GM18907 (cell line): Measurements from ENCODE around the gene AMIGO3.
"Not testable (repeated sequence)": the region's sequence is repeated elsewhere in the genome, so short reads cannot be mapped to it uniquely, and the experiment has no call there.

Source experiments
- ATAC-seq: cut with Tn5 transposase; IDR thresholded peaks from one replicate; pipeline ENCODE4 v1.9.1; 2021; ENCODE audit warnings: mild to moderate bottlenecking, moderate library complexity; ENCODE audit not compliant: unreplicated experiment

The AMIGO3 gene

DNA sequence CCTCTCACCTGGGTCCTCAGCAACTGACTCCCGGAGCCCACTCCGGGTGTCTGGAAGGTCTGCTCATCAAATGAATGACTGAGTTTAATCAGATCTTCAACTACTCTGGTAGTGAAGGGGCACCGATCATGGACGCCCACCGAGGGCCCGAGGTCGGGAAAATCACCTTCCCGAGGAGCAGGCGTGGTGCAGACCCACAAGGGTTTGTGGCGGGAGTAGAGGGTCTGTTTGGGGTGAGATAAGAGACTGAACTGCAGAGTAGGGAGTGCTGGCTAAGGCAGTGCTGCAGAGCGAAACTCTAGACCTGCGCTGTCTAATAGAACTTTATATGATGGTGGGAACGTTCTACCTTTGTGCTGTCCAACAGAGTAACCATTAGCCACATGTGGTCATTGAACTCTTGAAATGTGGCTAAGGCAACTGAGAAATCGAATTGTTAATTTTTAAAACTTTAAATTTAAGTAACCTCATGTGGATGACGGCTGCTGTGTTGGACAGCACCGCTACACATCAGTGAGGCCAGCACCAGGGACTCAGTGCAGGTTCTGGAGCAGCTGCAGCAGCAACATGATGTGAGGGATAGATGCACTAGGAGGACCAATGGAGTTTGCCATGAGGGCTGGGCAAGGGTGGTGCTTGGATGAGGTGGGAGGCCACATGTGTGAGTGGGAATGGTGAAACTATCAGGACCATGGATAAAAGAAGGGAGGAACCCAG lies 29.4 kb downstream of the AMIGO3 start:
- ATAC-seq, result peak; percentile 1

- peak; percentile 56 for ATAC-seq
Observed at GRCh38 chr3:49689046-49689907, 30.2 kb downstream of the AMIGO3 start, which contains the start of the genes MST1 and RNF123. Gene MST1 (minus strand): TSS chr3:49689474. CDS start chr3:49688691, 783 bp downstream. Gene RNF123 (plus strand): TSS chr3:49689557. CDS start chr3:49691166, 1,609 bp downstream.

GRCh38 chr3:49688338-49689045 lies 31.0 kb downstream of the AMIGO3 start:
- peak; percentile 6 for ATAC-seq

DNA sequence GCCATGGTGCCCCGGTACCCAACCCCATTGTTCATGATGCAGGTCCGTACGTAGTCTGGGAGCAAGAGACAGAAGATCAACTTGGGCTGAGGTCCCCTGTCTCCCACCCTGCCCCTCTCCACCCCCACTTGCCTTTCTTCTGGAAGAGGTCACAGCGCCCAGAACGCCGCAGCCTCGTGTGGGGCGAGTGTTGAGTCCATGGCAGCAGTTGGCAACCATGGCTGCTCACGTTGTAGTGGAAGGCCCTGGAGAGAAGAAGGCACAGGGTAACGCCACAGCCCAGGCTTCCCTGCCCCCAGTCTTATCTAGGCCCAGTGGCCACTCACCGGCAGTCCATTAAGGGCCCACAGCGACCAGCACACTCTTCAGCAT lies 32.1 kb downstream of the AMIGO3 start:
- not testable (repeated sequence) for ATAC-seq

DNA sequence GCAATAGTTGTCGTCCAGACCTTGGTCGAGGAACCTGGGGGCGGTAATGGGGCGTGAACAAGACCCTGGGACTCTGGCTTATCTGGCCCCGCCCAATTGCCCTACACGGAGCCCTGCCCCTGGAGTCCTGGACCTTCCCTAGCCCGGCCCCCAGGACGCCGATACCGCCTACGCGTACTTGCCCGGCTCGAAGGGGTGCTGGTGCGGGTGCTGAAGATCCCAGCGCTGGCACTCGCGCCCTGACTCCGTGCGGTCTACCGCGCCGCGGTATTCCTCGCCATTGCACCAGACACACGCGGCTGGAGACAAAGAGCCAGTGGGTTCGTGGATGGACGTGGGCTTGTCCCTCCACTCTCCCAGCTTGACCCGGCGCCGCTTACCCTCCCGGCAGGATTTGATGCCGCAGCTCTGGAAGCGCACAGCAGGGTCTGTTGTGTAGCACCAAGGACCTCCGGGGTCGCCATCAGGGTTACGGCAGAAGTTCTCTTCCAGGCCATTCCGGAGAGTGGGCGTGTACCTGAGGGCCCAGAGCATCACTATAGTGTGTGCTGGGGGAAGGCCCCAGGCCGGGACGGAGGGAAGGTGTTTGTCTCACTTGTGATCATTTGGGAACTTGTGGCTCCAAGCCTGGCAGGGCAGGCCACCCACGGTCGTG lies 32.6 kb downstream of the AMIGO3 start:
- ATAC-seq, result not testable (repeated sequence)

DNA sequence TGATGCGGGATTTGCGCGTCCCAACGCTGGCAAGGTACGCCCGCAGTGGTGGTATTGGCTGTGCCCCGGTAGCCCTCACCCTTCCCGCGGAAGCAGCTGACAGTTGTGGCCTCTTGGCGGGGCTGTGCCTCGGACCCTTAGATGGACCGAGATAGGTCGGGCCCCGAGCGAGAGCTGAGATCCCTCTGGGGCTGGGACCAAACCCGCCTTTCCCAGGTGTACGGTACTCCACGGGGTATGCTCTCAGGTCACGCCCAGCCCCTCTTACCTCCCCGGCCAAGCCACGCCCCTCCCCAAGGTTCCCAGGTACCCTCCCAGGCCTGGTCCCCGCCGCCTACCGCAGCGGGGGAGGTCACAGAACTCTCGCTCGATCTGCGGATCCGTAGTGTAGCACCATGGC lies 33.1 kb downstream of the AMIGO3 start:
- not testable (repeated sequence) for ATAC-seq

- ATAC-seq, result not testable (repeated sequence)
Observed at GRCh38 chr3:49685846-49686245, 33.6 kb downstream of the AMIGO3 start.

DNA sequence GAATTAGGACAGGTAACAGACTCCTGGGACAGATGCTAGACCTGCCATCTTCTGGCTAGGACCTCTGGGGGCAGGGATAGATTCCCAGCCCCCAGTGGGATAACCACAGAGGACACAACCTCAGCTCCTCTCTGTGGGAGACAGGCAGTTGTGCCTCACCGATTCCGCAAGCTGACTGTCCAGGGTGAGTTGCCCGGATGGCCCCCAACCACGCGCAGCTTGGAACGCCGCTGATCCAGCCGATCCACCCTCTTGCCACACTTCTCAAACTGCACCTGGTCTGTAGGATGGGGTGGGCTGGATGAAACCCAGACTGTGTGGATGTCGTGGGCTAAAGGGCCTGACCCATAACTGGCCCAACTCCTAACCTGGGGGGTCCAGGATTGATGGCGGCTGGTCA lies 34.4 kb downstream of the AMIGO3 start:
- not testable (repeated sequence) for ATAC-seq

DNA sequence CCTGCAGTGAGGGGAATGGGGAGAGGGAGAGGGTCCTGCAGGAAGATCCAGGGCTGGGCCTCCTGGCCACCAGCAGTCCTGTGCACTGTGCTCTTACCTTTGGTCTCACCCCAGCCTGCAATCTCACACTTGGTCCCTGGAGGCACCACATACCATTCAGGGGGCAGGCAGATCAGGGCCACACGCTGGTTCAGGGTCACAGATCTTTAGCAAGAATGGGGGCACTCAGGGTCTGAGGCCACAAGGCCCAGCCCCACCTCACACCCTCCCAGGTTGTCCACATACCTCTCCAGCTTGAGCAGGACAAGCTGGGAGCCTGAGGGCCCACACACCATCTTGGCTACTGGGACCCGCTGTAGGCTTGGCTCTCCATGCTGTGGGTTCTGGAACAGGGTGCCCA lies 35.0 kb downstream of the AMIGO3 start:
- not testable (repeated sequence) for ATAC-seq

- no peak for ATAC-seq
Observed at GRCh38 chr3:49683162-49683561, 36.3 kb downstream of the AMIGO3 start.

- no peak for ATAC-seq
Observed at GRCh38 chr3:49681543-49681942, 37.9 kb downstream of the AMIGO3 start.

GRCh38 chr3:49681232-49681522 lies 38.3 kb downstream of the AMIGO3 start:
- no peak for ATAC-seq

DNA sequence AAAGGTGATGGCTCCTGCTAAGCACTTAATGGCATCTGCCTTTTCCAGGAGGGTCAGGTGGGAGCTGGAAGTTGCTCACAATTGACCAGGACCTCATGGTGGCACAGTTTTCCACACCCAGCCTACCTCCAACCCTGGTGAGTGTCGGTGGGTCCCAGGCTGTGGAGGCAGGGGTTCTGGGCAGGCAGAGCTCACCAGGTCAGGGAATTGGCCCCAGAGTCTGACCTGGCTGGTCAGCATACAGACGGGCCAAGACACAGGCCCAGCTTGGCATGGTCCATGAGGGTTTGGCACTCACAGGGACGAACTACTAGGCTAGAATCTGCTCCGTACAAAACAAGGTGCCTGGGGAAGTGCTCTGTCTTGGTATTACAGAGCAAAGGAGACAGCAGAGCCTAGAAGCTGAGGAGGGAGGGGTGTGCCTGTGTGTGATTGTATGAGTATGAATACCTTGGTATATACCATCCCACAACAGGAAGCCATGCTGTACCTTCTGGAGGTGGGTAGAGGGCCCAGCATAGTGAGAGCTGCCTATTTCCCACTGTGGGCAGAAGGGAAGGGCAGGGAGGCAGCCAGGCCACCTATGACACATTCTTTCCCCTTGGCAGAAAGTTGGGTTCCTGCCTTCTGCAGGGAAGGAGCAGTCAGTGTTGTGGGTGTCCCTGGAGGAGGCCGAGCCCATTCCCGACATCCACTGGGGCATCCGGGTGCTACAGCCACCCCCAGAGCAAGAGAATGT lies 38.8 kb downstream of the AMIGO3 start:
- ATAC-seq, result no peak

- no peak for ATAC-seq
Observed at GRCh38 chr3:49675912-49676311, 43.6 kb downstream of the AMIGO3 start.

DNA sequence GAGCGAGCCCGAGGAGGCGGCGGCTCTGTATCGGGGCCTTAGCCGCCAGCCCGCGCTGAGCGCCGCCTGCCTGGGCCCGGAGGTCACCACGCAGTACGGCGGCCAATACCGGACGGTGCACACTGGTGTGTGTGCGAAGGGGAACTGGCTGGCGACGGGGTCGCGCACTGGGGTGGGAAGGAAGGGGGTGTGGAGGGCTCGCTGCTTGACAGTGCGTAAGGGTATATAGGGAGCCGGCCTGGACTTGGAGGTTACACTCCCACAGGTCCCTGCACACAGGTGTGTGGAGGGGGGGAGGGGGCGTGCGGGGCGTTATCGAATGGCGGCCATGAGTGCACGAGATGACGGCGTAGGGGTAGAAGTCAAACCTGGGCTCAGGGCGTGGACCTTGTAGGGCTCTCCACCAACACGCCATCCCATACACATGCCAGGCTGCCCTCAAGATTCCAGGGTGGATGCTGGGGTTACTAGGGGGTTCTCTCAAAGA lies 44.9 kb downstream of the AMIGO3 start:
- peak; percentile 21 for ATAC-seq

DNA sequence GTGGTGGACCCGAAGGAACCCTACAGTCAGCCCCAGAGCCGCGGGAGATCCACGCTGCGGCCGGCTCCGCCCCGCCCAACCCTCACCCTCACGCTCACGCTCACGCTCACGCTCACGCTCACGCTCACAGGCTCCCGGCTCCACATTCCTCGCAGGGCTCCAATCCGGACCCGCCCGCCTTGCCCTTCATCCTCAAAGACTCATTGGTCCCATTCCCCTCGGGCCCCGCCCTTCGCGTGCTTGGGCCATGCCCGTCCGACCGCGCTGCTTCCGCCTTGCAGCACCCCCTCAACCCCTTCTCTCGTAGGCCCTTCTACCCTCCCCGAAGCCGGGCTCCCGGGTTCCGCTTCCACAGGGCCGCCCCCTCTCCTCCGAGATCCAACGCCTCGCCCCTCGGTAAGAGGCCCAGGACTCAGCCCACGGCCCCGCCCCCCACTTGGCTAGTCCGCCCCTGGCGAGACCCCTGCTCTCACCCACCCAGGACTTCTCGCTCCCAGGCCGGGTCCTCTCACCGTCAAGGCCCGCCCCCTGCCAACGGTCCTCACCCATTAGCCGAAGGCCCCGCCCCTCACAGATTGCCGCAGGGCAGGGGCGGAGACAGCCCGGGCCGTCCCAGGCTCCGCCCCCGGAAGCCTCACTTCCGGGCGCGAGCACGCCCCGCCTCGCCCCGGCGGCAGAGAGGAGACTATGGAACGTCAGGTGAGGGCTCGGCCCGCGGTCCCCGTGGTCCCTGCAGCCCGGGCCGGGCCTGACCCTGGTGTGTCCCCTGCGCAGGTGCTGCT lies 45.6 kb downstream of the AMIGO3 start, which contains the start of gene APEH:
Gene APEH, plus strand, starts transcription at position 637 of the 782 bp plus-strand sequence. Its CDS starts 51 bp downstream, at position 688.
- ATAC-seq, result peak; percentile 82

- peak; percentile 3 for ATAC-seq
Observed at GRCh38 chr3:49673121-49673714, 46.3 kb downstream of the AMIGO3 start.
